ENCODE measurements around the gene MICAL3.

MICAL3 gene

DNA sequence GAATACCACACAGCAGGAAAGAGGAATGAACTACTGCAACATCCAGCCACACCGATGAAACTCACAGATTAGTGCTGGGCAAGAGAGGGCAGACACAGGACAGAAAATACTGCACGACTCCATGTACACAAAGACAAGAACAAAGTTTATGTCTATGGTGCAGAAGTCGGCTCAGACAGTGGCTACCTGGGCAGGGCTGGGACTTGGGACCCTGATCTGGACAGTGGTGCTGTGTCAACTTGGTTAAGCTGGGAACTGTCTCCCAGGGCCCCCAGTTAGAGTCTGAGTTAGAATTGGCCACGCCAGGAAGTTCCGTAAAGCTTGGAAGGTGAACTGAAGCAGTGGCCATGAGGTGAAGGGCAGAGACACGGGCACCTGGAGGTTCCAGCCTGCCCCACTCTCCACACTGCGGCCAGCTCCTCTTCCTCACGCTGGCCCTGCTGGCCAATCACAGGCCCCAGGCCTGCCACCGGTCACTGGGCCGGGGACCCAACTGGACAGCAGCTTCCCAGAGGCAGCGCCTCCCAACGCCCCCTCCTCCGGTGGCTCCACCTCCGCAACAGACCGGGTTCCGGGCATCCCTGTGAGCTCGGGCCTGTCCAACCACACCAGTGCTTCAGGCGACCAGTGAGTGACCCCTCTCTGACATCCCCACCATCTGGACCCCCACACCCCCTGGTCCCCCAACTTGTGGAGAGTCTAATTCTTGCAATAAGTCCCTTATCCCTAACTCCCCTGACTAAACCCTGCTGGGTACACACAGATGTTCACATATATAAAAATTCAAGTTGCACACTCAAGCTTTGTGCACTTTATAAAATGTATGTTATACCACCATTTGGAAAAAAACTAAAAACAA lies 93.7 kb downstream of the MICAL3 start:
- ATAC-seq, result no peak; the same call in 2 of the 3 replicates
- TF ChIP-seq CSDC2 (CRISPR knock-in tag; IDR thresholded peaks at IDR 0.05), result no peak

DNA sequence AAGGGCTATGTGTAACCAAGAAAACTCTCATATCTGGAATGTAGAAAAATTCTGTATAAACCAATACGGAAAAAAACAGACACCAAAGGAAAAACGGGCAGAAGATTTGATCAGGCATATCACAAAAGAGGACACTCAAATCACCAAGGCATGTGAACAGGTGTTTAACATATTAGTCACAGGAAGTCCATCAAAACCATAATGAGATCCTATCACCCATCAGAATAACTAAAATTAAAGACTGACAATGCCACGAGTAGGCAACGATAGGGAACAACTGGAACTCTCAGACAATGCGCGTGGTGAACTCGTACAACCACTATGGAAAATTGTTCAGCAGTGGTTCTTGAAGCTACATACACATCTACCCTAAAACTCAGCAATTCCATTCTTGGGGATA lies 94.5 kb downstream of the MICAL3 start:
- ATAC-seq, result no peak
- no peak for TF ChIP-seq BACH2 (CRISPR knock-in tag; IDR thresholded peaks at IDR 0.05; ENCODE audit: borderline replicate concordance)
- TF ChIP-seq ARNTL (CRISPR knock-in tag; IDR thresholded peaks at IDR 0.05; ENCODE audit: borderline replicate concordance, low read depth), result no peak
- TF ChIP-seq ZNF8 (CRISPR knock-in tag; IDR thresholded peaks at IDR 0.05), result no peak
- TF ChIP-seq, protein P1, sequence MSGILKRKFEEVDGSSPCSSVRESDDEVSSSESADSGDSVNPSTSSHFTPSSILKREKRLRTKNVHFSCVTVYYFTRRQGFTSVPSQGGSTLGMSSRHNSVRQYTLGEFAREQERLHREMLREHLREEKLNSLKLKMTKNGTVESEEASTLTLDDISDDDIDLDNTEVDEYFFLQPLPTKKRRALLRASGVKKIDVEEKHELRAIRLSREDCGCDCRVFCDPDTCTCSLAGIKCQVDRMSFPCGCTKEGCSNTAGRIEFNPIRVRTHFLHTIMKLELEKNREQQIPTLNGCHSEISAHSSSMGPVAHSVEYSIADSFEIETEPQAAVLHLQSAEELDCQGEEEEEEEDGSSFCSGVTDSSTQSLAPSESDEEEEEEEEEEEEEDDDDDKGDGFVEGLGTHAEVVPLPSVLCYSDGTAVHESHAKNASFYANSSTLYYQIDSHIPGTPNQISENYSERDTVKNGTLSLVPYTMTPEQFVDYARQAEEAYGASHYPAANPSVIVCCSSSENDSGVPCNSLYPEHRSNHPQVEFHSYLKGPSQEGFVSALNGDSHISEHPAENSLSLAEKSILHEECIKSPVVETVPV (CRISPR knock-in tag; IDR thresholded peaks at IDR 0.05), result no peak
- no peak for TF ChIP-seq TOX (CRISPR knock-in tag; IDR thresholded peaks at IDR 0.05; ENCODE audit: borderline replicate concordance)
- no peak for TF ChIP-seq SNAI2 (CRISPR knock-in tag; IDR thresholded peaks at IDR 0.05)

DNA sequence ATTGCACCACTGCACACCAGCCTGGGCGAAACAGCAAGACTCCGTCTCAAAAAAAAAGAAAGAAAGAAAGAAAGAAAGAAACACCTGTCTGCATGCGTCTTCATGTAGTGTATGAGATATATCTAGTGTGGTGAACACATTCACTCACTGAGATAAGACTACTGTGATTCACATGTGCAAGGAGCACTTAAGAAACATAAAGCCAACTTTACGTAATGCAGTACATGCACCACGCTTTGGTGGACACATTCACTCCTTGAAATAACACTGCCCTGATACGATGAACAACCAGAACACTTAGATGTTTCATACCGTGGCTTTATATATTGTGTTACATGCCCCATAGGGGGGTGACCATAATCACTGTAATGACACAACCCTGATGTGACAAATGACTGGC lies 96.0 kb downstream of the MICAL3 start:
- ATAC-seq, result no peak
- TF ChIP-seq CSDC2 (CRISPR knock-in tag; IDR thresholded peaks at IDR 0.05), result no peak
- TF ChIP-seq, protein P2, sequence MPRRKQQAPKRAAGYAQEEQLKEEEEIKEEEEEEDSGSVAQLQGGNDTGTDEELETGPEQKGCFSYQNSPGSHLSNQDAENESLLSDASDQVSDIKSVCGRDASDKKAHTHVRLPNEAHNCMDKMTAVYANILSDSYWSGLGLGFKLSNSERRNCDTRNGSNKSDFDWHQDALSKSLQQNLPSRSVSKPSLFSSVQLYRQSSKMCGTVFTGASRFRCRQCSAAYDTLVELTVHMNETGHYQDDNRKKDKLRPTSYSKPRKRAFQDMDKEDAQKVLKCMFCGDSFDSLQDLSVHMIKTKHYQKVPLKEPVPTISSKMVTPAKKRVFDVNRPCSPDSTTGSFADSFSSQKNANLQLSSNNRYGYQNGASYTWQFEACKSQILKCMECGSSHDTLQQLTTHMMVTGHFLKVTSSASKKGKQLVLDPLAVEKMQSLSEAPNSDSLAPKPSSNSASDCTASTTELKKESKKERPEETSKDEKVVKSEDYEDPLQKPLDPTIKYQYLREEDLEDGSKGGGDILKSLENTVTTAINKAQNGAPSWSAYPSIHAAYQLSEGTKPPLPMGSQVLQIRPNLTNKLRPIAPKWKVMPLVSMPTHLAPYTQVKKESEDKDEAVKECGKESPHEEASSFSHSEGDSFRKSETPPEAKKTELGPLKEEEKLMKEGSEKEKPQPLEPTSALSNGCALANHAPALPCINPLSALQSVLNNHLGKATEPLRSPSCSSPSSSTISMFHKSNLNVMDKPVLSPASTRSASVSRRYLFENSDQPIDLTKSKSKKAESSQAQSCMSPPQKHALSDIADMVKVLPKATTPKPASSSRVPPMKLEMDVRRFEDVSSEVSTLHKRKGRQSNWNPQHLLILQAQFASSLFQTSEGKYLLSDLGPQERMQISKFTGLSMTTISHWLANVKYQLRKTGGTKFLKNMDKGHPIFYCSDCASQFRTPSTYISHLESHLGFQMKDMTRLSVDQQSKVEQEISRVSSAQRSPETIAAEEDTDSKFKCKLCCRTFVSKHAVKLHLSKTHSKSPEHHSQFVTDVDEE (CRISPR knock-in tag; IDR thresholded peaks at IDR 0.05), result no peak
- TF ChIP-seq TOX (CRISPR knock-in tag; IDR thresholded peaks at IDR 0.05; ENCODE audit: borderline replicate concordance), result no peak
- TF ChIP-seq BACH2 (CRISPR knock-in tag; IDR thresholded peaks at IDR 0.05; ENCODE audit: borderline replicate concordance), result no peak
- no peak for TF ChIP-seq ZNF8 (CRISPR knock-in tag; IDR thresholded peaks at IDR 0.05)
- TF ChIP-seq TCF4 (CRISPR knock-in tag; IDR thresholded peaks at IDR 0.05; ENCODE audit: borderline replicate concordance), result no peak
- TF ChIP-seq ESRRG (CRISPR knock-in tag; IDR thresholded peaks at IDR 0.05), result no peak
- no peak for TF ChIP-seq ZFP30 (CRISPR knock-in tag; IDR thresholded peaks at IDR 0.05)
- TF ChIP-seq ARNTL (CRISPR knock-in tag; IDR thresholded peaks at IDR 0.05; ENCODE audit: borderline replicate concordance, low read depth), result no peak
- TF ChIP-seq OSR1 (CRISPR knock-in tag; IDR thresholded peaks at IDR 0.05), result no peak
- no peak for TF ChIP-seq ZC3H10 (CRISPR knock-in tag; IDR thresholded peaks at IDR 0.05)
- TF ChIP-seq ISL1 (CRISPR knock-in tag; IDR thresholded peaks at IDR 0.05), result no peak
- TF ChIP-seq, protein P3, sequence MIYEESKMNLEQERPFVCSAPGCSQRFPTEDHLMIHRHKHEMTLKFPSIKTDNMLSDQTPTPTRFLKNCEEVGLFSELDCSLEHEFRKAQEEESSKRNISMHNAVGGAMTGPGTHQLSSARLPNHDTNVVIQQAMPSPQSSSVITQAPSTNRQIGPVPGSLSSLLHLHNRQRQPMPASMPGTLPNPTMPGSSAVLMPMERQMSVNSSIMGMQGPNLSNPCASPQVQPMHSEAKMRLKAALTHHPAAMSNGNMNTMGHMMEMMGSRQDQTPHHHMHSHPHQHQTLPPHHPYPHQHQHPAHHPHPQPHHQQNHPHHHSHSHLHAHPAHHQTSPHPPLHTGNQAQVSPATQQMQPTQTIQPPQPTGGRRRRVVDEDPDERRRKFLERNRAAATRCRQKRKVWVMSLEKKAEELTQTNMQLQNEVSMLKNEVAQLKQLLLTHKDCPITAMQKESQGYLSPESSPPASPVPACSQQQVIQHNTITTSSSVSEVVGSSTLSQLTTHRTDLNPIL (CRISPR knock-in tag; IDR thresholded peaks at IDR 0.05; ENCODE audit: low read depth), result no peak
- TF ChIP-seq, protein P4, sequence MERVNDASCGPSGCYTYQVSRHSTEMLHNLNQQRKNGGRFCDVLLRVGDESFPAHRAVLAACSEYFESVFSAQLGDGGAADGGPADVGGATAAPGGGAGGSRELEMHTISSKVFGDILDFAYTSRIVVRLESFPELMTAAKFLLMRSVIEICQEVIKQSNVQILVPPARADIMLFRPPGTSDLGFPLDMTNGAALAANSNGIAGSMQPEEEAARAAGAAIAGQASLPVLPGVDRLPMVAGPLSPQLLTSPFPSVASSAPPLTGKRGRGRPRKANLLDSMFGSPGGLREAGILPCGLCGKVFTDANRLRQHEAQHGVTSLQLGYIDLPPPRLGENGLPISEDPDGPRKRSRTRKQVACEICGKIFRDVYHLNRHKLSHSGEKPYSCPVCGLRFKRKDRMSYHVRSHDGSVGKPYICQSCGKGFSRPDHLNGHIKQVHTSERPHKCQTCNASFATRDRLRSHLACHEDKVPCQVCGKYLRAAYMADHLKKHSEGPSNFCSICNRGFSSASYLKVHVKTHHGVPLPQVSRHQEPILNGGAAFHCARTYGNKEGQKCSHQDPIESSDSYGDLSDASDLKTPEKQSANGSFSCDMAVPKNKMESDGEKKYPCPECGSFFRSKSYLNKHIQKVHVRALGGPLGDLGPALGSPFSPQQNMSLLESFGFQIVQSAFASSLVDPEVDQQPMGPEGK (CRISPR knock-in tag; IDR thresholded peaks at IDR 0.05; ENCODE audit: borderline replicate concordance), result no peak
- no peak for TF ChIP-seq ZFP3 (CRISPR knock-in tag; IDR thresholded peaks at IDR 0.05)
- TF ChIP-seq PPARA (CRISPR knock-in tag; IDR thresholded peaks at IDR 0.05; ENCODE audit: borderline replicate concordance), result no peak
- no peak for TF ChIP-seq GLIS3 (CRISPR knock-in tag; IDR thresholded peaks at IDR 0.05)

DNA sequence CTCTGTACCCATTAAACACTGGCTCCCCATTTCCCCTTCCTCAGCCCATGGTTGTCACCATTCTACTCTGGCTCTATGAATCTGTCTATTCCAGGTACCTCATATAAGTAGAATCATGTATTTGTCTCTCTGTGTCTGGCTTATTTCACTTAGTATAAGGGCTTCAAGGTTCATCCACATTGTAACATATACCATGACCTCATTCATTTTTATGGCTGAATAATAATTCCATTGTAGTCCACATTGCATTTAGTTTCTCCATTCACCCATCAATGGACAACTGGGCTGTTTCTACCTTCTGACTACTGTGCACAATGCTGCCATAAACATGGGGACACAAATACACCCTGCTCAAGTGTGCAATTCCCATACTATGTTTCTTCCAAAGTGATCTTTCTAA lies 97.3 kb downstream of the MICAL3 start:
- ATAC-seq, result no peak
- no peak for TF ChIP-seq BACH2 (CRISPR knock-in tag; IDR thresholded peaks at IDR 0.05; ENCODE audit: borderline replicate concordance)
- TF ChIP-seq, protein P5, sequence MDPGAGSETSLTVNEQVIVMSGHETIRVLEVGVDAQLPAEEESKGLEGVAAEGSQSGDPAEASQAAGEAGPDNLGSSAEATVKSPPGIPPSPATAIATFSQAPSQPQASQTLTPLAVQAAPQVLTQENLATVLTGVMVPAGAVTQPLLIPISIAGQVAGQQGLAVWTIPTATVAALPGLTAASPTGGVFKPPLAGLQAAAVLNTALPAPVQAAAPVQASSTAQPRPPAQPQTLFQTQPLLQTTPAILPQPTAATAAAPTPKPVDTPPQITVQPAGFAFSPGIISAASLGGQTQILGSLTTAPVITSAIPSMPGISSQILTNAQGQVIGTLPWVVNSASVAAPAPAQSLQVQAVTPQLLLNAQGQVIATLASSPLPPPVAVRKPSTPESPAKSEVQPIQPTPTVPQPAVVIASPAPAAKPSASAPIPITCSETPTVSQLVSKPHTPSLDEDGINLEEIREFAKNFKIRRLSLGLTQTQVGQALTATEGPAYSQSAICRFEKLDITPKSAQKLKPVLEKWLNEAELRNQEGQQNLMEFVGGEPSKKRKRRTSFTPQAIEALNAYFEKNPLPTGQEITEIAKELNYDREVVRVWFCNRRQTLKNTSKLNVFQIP (CRISPR knock-in tag; IDR thresholded peaks at IDR 0.05; ENCODE audit: borderline replicate concordance, low read depth), result no peak
- no peak for TF ChIP-seq TCF4 (CRISPR knock-in tag; IDR thresholded peaks at IDR 0.05; ENCODE audit: borderline replicate concordance)
- TF ChIP-seq TOX (CRISPR knock-in tag; IDR thresholded peaks at IDR 0.05; ENCODE audit: borderline replicate concordance), result no peak
- no peak for TF ChIP-seq RARB (CRISPR knock-in tag; IDR thresholded peaks at IDR 0.05)
- no peak for TF ChIP-seq PPARA (CRISPR knock-in tag; IDR thresholded peaks at IDR 0.05; ENCODE audit: borderline replicate concordance)
